NCI-H748 treated with DMSO at 0.1 percent for 48 hours (cell line): ENCODE data around the gene MYPN.
A peak's percentile ranks its signal among the peaks of the same experiment; 100 is the strongest.
"Not testable (repeated sequence)": the region's sequence is repeated elsewhere in the genome, so short reads cannot be mapped to it uniquely, and the experiment has no call there.

Experiments
- DNase-seq: peaks from one replicate; lab custom pipeline; 2025; lab: John Stamatoyannopoulos, UW

MYPN gene

DNA sequence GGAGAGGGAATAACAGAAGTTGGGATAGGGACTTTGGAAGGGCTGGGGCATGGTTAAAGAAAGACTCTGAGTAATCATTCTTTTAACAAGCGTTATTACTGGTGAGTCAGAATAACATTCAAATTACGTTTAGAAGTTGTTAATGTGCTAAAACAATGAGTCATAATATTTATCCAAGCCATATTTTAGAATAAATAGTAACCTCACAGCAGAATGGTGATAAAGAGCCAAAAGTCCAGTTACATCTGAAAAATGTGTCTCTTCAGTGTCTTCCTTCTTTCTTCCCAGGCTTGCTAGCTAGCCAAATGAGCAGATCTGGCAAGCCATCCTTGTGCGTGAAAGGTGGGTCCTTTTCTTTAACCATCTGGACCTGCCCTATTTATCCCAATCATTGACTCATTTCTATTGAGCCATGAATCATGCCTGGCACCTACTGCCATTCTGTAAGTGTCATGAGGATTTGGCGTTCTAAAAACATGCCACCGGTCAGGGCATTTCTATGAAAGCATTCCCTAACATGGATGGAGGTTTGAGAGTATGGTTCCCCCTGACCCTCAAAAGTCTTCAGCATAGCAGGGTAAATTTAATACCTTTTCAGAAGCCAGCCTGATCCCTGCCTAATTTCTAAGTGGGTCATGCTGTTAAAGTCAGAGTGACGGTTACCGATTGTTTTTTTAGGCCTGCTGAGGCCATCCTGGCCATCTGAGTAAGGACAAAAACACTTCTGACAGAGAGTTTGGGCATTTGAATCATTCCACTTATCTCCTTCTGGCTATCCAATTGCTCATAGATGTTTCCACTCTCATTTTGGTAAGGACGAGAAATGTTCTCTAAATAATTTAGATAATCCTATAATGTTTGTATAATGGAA lies 26.9 kb downstream of the MYPN start:
- DNase-seq = no peak

- no peak for DNase-seq
Observed at GRCh38 chr10:68137171-68137570, 27.9 kb downstream of the MYPN start.

GRCh38 chr10:68138526-68138925 lies 29.2 kb downstream of the MYPN start:
- DNase-seq = no peak

- no peak for DNase-seq
Observed at GRCh38 chr10:68139448-68140272, 30.4 kb downstream of the MYPN start.

DNA sequence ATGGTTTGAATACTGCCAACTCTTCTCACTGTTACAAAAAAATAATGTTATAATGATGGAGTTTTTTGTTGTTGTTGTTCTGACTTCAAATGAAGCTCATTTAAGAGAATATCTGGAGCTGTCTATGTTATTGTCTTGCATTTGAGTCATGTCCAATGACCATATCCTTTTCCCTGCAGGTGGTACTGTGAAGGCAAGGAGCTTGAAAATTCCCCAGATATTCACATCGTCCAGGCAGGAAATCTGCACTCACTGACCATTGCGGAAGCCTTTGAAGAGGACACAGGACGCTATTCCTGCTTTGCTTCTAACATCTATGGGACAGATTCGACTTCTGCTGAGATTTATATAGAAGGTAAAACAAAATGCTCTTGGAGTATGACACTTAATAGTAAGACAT lies 33.5 kb downstream of the MYPN start:
- DNase-seq = no peak

GRCh38 chr10:68144709-68145108 lies 35.4 kb downstream of the MYPN start:
- DNase-seq = no peak

DNA sequence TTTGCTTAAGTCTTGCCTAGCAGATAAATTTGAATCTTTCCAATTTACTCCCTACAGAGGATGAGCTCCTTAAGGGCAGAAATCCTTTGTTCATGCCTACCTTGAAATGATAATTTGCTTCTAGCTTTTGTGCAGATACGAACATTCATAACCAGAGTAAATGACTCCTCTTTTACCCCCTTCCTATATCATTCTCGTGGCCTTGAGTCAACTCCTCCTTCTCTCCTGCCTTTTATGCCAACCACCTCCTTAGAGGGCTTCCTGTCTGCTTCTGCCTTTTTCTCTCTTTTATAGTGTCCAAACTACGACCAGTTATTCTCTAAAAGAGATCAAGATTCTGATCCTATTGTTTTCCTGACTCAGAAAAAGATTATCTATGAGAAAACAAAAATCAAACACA lies 36.4 kb downstream of the MYPN start:
- no peak for DNase-seq

DNA sequence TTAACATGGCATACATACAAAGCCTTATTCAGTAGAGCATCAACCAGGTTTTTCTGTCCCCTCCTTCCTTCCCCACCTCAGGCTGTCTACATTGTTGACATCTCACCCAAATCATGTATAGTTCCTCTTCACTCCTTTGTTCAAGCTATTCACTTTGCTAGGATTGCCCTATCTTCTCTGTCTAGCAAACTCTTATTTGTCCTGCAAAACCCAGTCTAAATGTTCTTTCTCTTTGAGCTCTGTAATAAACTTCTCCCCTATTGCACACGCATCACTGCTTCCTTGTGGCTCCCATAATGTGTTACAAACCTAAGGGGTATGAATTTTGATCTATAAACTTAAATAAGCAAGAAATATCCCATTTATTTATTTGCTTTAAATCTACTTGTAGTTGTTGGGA lies 36.8 kb downstream of the MYPN start:
- DNase-seq = no peak

DNA sequence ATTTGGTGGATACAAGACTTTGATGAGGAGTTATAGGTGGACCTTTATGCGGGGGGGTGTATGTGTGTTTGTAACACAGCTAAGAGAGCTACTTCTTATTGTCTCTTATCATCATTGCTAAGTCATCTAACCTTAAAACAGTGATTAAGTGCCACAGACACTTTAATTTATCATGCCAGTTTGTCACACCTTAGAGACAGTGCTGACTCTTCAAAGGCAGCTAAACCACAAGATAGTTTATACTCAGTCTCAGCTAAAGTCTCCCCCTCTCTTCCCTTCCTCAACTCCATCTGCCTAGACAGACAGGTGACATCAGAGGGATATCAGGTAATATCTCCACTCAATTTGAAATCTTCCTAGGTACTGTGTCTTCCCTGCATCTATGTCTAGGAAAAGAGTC lies 42.2 kb downstream of the MYPN start:
- no peak for DNase-seq

DNA sequence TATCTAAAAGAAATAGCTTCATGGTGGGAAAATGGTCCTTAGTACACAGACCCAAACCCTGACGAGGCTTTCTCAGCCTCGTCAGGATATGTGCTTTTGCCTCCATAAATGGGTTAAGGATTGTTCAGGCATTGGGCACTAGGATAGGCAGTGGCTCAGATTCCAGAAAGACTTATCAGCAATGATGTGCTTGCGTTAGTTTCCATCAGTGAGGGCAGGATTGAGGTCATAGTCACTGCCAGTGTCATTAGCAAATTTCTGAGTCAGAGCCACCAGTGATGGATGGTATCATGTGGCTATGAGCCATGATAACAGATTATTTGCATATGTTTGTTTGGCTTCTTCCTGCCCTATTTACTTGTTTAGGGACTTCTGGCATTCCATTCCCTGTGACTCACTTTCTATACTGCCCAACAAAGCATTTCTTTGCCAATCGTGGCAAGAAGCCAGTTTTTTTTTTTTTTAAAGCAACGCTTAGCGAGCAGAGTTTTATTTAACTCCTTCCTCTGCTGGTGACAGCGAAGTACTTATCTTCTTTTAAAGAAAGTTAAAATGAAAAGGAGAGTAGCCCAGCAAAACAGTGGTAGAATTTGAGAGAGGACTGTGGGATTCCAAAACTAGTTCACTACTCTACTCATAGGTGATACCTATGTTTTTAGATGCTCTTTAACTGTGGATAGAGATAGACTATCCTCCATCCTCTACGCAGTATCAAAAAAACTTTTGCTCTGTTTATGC lies 44.4 kb downstream of the MYPN start:
- no peak for DNase-seq

DNA sequence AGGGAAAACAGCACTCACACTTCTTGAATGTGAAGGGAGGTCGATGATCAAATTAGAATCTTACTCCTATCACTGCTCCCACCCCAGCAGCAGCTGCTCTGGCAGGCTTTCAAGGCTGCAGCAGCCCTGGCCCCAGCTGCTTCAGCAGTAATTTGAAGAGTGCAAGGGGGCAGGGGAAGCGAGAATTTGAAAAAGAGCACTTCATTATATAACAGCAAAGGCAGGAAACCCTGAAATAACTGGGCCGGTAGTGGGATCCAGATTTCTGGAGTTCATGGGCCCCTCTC lies 44.9 kb downstream of the MYPN start:
- DNase-seq = no peak

DNA sequence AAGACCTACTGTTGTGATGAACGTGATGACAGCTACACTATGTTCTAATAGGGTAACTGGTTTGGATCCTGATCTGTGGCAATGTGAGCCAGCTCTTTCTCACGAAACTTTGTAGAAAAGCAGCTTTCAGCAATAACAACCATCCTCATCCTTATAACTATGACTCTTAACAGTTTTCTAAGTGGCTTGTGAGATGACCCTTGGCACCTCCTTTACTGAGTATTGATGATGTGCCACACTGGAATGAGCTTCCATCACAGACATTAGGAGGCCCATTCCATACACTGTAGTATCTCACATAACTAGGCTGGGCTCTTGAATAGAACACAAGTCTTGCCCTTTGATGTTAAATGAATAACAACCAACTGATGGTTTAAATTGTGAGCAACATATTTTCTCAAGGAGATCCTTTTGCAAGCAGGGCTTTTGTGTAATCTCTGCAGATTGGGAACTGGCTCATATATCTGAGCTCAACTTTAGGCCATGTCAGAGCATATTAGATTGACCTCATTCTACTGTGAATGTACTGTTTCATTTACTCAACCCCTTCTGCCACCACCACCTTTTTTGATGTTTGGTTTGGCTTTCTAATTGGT lies 46.4 kb downstream of the MYPN start:
- no peak for DNase-seq

DNA sequence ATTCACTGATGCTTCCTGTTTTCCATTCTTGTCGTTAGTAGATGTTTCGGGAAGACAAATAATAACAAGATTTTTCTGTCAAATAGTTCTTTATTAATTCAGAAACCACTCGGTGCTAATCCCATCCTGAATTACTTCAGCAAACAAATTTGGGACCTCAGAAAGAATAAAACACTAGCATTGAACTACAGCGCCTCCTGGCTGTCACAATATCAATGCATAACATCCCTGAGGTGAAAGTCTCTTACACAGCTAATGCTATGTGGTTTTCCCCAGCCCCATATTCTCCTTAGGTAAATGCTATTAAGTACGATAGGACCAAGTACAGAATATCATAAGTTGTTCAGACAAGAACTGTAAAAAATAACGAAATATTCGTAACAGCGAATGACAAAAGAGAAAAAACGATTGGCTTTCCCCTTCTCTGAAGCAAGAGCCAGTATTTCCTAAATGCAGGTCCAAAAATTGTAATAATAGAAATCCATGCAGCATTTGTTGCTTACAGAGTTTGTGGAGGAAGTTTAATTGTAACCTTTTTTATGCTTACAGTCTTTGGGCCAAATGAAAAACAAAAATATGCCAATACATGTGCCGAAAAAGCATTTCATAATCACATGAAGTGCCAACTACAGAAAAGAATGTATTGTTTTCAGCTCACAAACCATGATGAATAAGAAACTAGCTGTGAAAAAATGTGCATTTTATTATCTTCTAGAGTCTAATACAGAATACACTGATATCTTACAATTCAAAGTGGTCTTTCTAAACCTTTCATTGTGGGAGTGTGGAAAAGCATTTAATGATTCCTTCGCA lies 47.3 kb downstream of the MYPN start:
- DNase-seq = peak; percentile 48

- DNase-seq = not testable (repeated sequence)
Observed at GRCh38 chr10:68157522-68157921, 48.2 kb downstream of the MYPN start.

- no peak for DNase-seq
Observed at GRCh38 chr10:68158031-68158430, 48.7 kb downstream of the MYPN start.

GRCh38 chr10:68163735-68164134 lies 54.4 kb downstream of the MYPN start:
- no peak for DNase-seq

DNA sequence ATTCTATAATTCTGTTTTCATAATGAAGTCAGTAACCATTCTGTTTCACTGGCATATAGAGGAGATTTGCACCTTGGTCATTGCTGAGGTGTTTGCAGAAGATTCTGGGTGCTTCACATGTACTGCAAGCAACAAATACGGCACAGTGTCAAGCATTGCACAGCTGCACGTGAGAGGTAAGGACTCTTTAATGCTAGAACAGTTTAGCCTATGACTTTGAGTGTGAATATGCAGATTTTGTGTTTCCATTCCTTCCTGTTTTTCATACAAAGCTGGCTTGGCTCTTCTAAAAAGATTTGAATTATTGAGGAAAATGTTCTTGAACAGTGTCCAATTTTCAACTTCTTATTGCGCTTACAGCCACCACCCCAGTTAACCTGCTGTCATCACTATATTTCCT lies 56.4 kb downstream of the MYPN start:
- no peak for DNase-seq

- no peak for DNase-seq
Observed at GRCh38 chr10:68166871-68167585, 57.7 kb downstream of the MYPN start.

DNA sequence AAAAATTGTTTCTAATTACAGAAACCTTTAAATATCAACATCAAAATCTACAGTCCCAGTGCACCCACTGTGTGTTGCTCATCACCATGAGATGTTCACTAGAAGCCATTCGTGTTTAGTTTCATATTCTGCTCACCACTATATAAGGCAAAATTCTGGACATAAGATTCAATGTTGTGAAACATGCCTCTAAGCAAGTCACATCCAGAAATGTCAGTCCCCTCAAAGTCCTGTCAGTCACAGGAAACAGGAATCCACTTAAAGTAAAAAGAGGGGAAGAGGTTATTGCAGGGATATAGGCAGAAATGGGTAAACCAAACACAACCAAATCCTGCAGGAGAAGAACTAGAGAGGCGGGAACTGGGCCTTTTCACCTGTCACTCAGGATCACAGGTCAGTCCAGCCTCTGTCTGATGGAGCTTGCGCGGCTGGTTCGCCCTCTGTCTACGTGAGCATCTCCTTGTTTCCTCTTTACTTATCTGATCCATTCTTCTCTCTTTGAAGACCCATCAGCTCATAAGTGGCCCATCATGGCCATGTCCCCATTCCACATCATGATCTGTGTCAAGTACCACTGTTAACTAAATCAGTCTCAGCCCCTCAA lies 58.4 kb downstream of the MYPN start:
- no peak for DNase-seq

DNA sequence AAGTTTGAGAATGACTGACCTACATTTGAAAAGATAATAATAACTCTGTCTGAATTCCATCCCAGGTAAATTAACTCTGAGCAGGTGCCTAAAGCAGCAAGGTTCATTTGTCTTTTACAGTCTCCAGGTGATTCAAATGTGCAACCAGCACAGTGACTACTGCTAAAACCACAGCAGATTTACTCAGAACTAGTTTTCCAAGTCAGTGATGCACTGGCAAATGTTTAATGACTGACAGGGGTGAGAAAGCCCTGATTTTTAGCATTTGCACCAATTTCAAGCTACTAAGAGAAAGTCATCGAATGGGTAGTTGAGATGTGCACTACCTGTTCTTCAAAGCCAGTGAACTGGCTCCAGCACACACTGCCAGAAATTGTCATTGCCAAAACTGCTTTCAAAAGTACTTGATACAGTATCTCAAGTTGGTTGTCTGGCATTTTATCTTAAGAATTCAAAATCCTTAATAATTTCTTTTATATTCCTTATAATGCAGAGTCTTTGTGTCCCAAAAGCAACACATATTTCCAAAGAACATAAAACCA lies 62.3 kb downstream of the MYPN start:
- no peak for DNase-seq
